ENCODE data around the gene ZMYND11. TPM values are rescaled to one million over a fixed set of nuclear protein-coding genes. Genes with fewer than 3 reads are reported as not detected.

The ZMYND11 gene
- polyA plus RNA-seq, 1 donor (not counting 4 experiments of a cell fraction or from before 2014, with no cell fraction given) = 36.1 TPM

- no peak overlapping the region for H3K4me2 ChIP-seq (ENCODE audit: control insufficient read depth, extremely low read depth, insufficient read depth, low read depth, low read length)
- peaks cover 11% of the 10 kb centered on the region for H3K4me1 ChIP-seq (ENCODE audit: control insufficient read depth, extremely low read depth, insufficient read depth, low read length)
- H2AFZ ChIP-seq (ENCODE audit: control insufficient read depth, low read length) = no peak overlapping the region
- FAIRE-seq (no peak), DNase-seq (ENCODE audit: low read depth, low spot score) (no peak)
- no peaks in the 10 kb centered on the region for H3K9me1 ChIP-seq (ENCODE audit: control insufficient read depth, extremely low read depth, insufficient read depth, low read length)
- no peaks in the 10 kb centered on the region for H3K79me2 ChIP-seq (ENCODE audit: control insufficient read depth, insufficient read depth, low read length)
- H3K4me3 ChIP-seq (ENCODE audit: control insufficient read depth in 2 of 3, extremely low read depth in 1 of 3, insufficient read depth in 2 of 3, low read depth in 1 of 3, low read length in 3 of 3) = no peak overlapping the region
- dilution Hi-C loops (cut with MboI; ENCODE audit: extremely low pct_ligation_motif_present, low sequenced_read_pairs) = no loop called here
- no peaks in the 10 kb centered on the region for H4K20me1 ChIP-seq (ENCODE audit: control insufficient read depth, extremely low read depth, insufficient read depth, low read length)
- H3K9me3 ChIP-seq (ENCODE audit: control insufficient read depth, low read depth, low read length) = peaks cover under 1% of the 10 kb centered on the region
- no peak for TF ChIP-seq EZH2 (IDR thresholded peaks at IDR 0.05; ENCODE audit: low read length)
- no peak for TF ChIP-seq CTCF (optimal IDR thresholded peaks at IDR 0.05 in 1 of 3, IDR thresholded peaks at IDR 0.05 in 1 of 3, conservative IDR thresholded peaks at IDR 0.05 in 1 of 3; ENCODE audit: extremely low read depth in 1 of 3, insufficient read depth in 2 of 3, low read length in 3 of 3)
- H3K9ac ChIP-seq (ENCODE audit: control insufficient read depth, extremely low read depth, insufficient read depth, low read length) = no peak overlapping the region
- no peaks in the 10 kb centered on the region for H3K27me3 ChIP-seq (ENCODE audit: control insufficient read depth, extremely low read depth, insufficient read depth, low read length)
- H3K27ac ChIP-seq (ENCODE audit: control insufficient read depth, insufficient read depth, low read length) = no peak overlapping the region
- no peaks in the 10 kb centered on the region for H3K36me3 ChIP-seq (ENCODE audit: control insufficient read depth in 2 of 2, extremely low read depth in 1 of 2, insufficient read depth in 2 of 2, low read length in 2 of 2)
These were observed 43.9 kb upstream of the ZMYND11 start for GRCh38 chr10:91313-91712.

- Histone ChIP-seq H3K9me3 (ENCODE audit: control insufficient read depth, low read depth, low read length) (peaks cover 4% of the 10 kb centered on the region), H3K36me3 (ENCODE audit: control insufficient read depth in 2 of 2, extremely low read depth in 1 of 2, insufficient read depth in 2 of 2, low read length in 2 of 2) (no peaks in the 10 kb centered on the region), H2AFZ (ENCODE audit: control insufficient read depth, low read length) (no peak overlapping the region), H4K20me1 (ENCODE audit: control insufficient read depth, extremely low read depth, insufficient read depth, low read length) (no peaks in the 10 kb centered on the region), H3K4me3 (ENCODE audit: control insufficient read depth in 2 of 3, extremely low read depth in 1 of 3, insufficient read depth in 2 of 3, low read depth in 1 of 3, low read length in 3 of 3) (no peak overlapping the region), H3K9me1 (ENCODE audit: control insufficient read depth, extremely low read depth, insufficient read depth, low read length) (no peaks in the 10 kb centered on the region), H3K27me3 (ENCODE audit: control insufficient read depth, extremely low read depth, insufficient read depth, low read length) (no peaks in the 10 kb centered on the region), H3K27ac (ENCODE audit: control insufficient read depth, insufficient read depth, low read length) (no peak overlapping the region), H3K79me2 (ENCODE audit: control insufficient read depth, insufficient read depth, low read length) (no peaks in the 10 kb centered on the region), H3K4me2 (ENCODE audit: control insufficient read depth, extremely low read depth, insufficient read depth, low read depth, low read length) (no peak overlapping the region), H3K9ac (ENCODE audit: control insufficient read depth, extremely low read depth, insufficient read depth, low read length) (no peak overlapping the region), H3K4me1 (ENCODE audit: control insufficient read depth, extremely low read depth, insufficient read depth, low read length) (peaks cover 11% of the 10 kb centered on the region)
- TF ChIP-seq CTCF (optimal IDR thresholded peaks at IDR 0.05 in 1 of 3, IDR thresholded peaks at IDR 0.05 in 1 of 3, conservative IDR thresholded peaks at IDR 0.05 in 1 of 3; ENCODE audit: extremely low read depth in 1 of 3, insufficient read depth in 2 of 3, low read length in 3 of 3) (no peak), EZH2 (IDR thresholded peaks at IDR 0.05; ENCODE audit: low read length) (no peak)
- DNase-seq (ENCODE audit: low read depth, low spot score) = no peak
- FAIRE-seq = no peak
- dilution Hi-C loops (cut with MboI; ENCODE audit: extremely low pct_ligation_motif_present, low sequenced_read_pairs) = no loop called here
These were observed 43.1 kb upstream of the ZMYND11 start for GRCh38 chr10:92153-92552.

Measured in keratinocyte (primary cell).